ENCODE data around the gene GLP1R.

GLP1R gene

GRCh38 chr6:39063526-39063925 is 14.9 kb downstream of the GLP1R start:
- DNase-seq, result no peak

- DNase-seq, result no peak
Measured at GRCh38 chr6:39065561-39065960, 17.0 kb downstream of the GLP1R start.

- DNase-seq, result no peak
Measured at GRCh38 chr6:39068391-39068790, 19.8 kb downstream of the GLP1R start.

GRCh38 chr6:39072830-39073229 is 24.2 kb downstream of the GLP1R start:
- DNase-seq, result no peak

- DNase-seq, result no peak
Measured at GRCh38 chr6:39073471-39074355, 25.1 kb downstream of the GLP1R start.

- no peak for DNase-seq
Measured at GRCh38 chr6:39074486-39074885, 25.9 kb downstream of the GLP1R start.

GRCh38 chr6:39075010-39075686 is 26.6 kb downstream of the GLP1R start:
- no peak for DNase-seq

GRCh38 chr6:39075807-39076622 is 27.4 kb downstream of the GLP1R start:
- DNase-seq, result no peak

GRCh38 chr6:39076623-39077535 is 28.3 kb downstream of the GLP1R start:
- DNase-seq, result no peak

GRCh38 chr6:39077882-39078594 is 29.5 kb downstream of the GLP1R start:
- DNase-seq, result no peak

GRCh38 chr6:39078695-39079094 is 30.1 kb downstream of the GLP1R start:
- DNase-seq, result no peak

GRCh38 chr6:39079197-39080125 is 30.9 kb downstream of the GLP1R start:
- DNase-seq, result no peak

- no peak for DNase-seq
Measured at GRCh38 chr6:39080246-39080875, 31.8 kb downstream of the GLP1R start.

- DNase-seq, result no peak
Measured at GRCh38 chr6:39082310-39082709, 33.7 kb downstream of the GLP1R start.

GRCh38 chr6:39083231-39083634 is 34.7 kb downstream of the GLP1R start:
- DNase-seq, result no peak

- DNase-seq, result no peak
Measured at GRCh38 chr6:39084506-39084905, 35.9 kb downstream of the GLP1R start.

- DNase-seq, result no peak
Measured at GRCh38 chr6:39085129-39085797, 36.7 kb downstream of the GLP1R start.

GRCh38 chr6:39086294-39086693 is 37.7 kb downstream of the GLP1R start:
- DNase-seq, result no peak

- no peak for DNase-seq
Measured at GRCh38 chr6:39086711-39087110, 38.1 kb downstream of the GLP1R start.

Data from effector CD8-positive, alpha-beta T cell (primary cell).